A673 (cell line): Measurements from ENCODE around the gene XPO5.
"Not testable (repeated sequence)": the region's sequence is repeated elsewhere in the genome, so short reads cannot be mapped to it uniquely, and the experiment has no call there.

ENCODE experiments used
- CTCF ChIP-seq: fragments of 300-800, 200-600 bp; sonication (generic); conservative IDR thresholded peaks from 2 replicates; pipeline ENCODE4 v1.5.1; 2017; ENCODE audit warnings: low read depth, mild to moderate bottlenecking, antibody characterized with exemption, low read length, moderate library complexity, mixed read lengths
- EZH2 ChIP-seq: fragments of 200-600 bp; sonication (generic); IDR thresholded peaks from 2 replicates; pipeline ENCODE4 v1.6.1; 2017; ENCODE audit warnings: borderline replicate concordance, low read depth, mild to moderate bottlenecking, mixed read lengths, antibody characterized with exemption, low read length; ENCODE audit not compliant: poor library complexity, severe bottlenecking

GRCh38 chr6:43498291-43498690, 77.5 kb downstream of the XPO5 start:
- TF ChIP-seq CTCF, EZH2: not testable (repeated sequence)
